ENCODE data around the gene SLC16A6. TPM values are rescaled to one million over a fixed set of nuclear protein-coding genes. Genes with fewer than 3 reads are reported as not detected.

SLC16A6 gene
- polyA plus RNA-seq, 1 donor from 2014 or later = 15.6 TPM

- Histone ChIP-seq H3K27me3 (ENCODE audit: insufficient read depth, low read depth, low read length) (no peaks in the 10 kb centered on the region), H4K20me1 (ENCODE audit: insufficient read depth) (no peaks in the 10 kb centered on the region), H3K9me3 (ENCODE audit: low read length) (no peaks in the 10 kb centered on the region), H3K4me3 (ENCODE audit: low read length) (peak overlapping the region; percentile 91), H3F3A (ENCODE audit: insufficient read depth, low read length, poor library complexity, severe bottlenecking) (no peaks in the 10 kb centered on the region), H2AFZ (ENCODE audit: low read depth, low read length) (no peak overlapping the region), H3K36me3 (ENCODE audit: insufficient read depth, low read length) (no peaks in the 10 kb centered on the region), H3K27ac (ENCODE audit: low read length) (no peak overlapping the region), H3K79me2 (replicated peaks; ENCODE audit: insufficient read depth, low read length) (no peaks in the 10 kb centered on the region), H3K9me2 (ENCODE audit: insufficient read depth, low read length) (no peaks in the 10 kb centered on the region), H3K9ac (ENCODE audit: low read length) (no peak overlapping the region), H3K4me2 (ENCODE audit: low read length) (no peak overlapping the region)
- no peak for TF ChIP-seq CTCF (IDR thresholded peaks at IDR 0.05; ENCODE audit: poor library complexity, severe bottlenecking)
- TF ChIP-seq POLR2AphosphoS5 (IDR thresholded peaks at IDR 0.05) = no peak
- no peak for TF ChIP-seq MXI1 (conservative IDR thresholded peaks at IDR 0.05; ENCODE audit: poor library complexity, severe bottlenecking)
- no peak for TF ChIP-seq SMC3 (conservative IDR thresholded peaks at IDR 0.05; ENCODE audit: poor library complexity)
- no peak for TF ChIP-seq TAF1 (IDR thresholded peaks at IDR 0.05; ENCODE audit: low read depth)
- TF ChIP-seq EZH2 (IDR thresholded peaks at IDR 0.05; ENCODE audit: borderline replicate concordance, insufficient read depth, low read length, poor library complexity, severe bottlenecking) = no peak
- TF ChIP-seq EP300 (conservative IDR thresholded peaks at IDR 0.05; ENCODE audit: poor library complexity, severe bottlenecking) = no peak
- TF ChIP-seq REST (IDR thresholded peaks at IDR 0.05; ENCODE audit: borderline replicate concordance) = no peak
- no peak for TF ChIP-seq RAD21 (conservative IDR thresholded peaks at IDR 0.05)
Observed at GRCh38 chr17:68246271-68247028, 44.5 kb downstream of the SLC16A6 start.

- Histone ChIP-seq H3K79me2 (replicated peaks; ENCODE audit: insufficient read depth, low read length) (no peaks in the 10 kb centered on the region), H3K27ac (ENCODE audit: low read length) (no peak overlapping the region), H2AFZ (ENCODE audit: low read depth, low read length) (no peak overlapping the region), H3K4me2 (ENCODE audit: low read length) (no peak overlapping the region), H3K9ac (ENCODE audit: low read length) (no peak overlapping the region), H3K27me3 (ENCODE audit: insufficient read depth, low read depth, low read length) (no peaks in the 10 kb centered on the region), H3K36me3 (ENCODE audit: insufficient read depth, low read length) (no peaks in the 10 kb centered on the region), H3F3A (ENCODE audit: insufficient read depth, low read length, poor library complexity, severe bottlenecking) (no peaks in the 10 kb centered on the region), H3K9me3 (ENCODE audit: low read length) (no peaks in the 10 kb centered on the region), H3K9me2 (ENCODE audit: insufficient read depth, low read length) (no peaks in the 10 kb centered on the region), H3K4me3 (ENCODE audit: low read length) (no peak overlapping the region), H4K20me1 (ENCODE audit: insufficient read depth) (no peaks in the 10 kb centered on the region)
- no peak for TF ChIP-seq RAD21 (conservative IDR thresholded peaks at IDR 0.05)
- no peak for TF ChIP-seq SMC3 (conservative IDR thresholded peaks at IDR 0.05; ENCODE audit: poor library complexity)
- no peak for TF ChIP-seq POLR2AphosphoS5 (IDR thresholded peaks at IDR 0.05)
- TF ChIP-seq EZH2 (IDR thresholded peaks at IDR 0.05; ENCODE audit: borderline replicate concordance, insufficient read depth, low read length, poor library complexity, severe bottlenecking) = no peak
- TF ChIP-seq TAF1 (IDR thresholded peaks at IDR 0.05; ENCODE audit: low read depth) = no peak
- TF ChIP-seq CTCF (IDR thresholded peaks at IDR 0.05; ENCODE audit: poor library complexity, severe bottlenecking) = no peak
- TF ChIP-seq REST (IDR thresholded peaks at IDR 0.05; ENCODE audit: borderline replicate concordance) = no peak
- no peak for TF ChIP-seq MXI1 (conservative IDR thresholded peaks at IDR 0.05; ENCODE audit: poor library complexity, severe bottlenecking)
- TF ChIP-seq EP300 (conservative IDR thresholded peaks at IDR 0.05; ENCODE audit: poor library complexity, severe bottlenecking) = no peak
Observed at GRCh38 chr17:68239632-68240366, 51.1 kb downstream of the SLC16A6 start.

All from neural cell (in vitro differentiated cells).